Stimulated activated CD8-positive, alpha-beta memory T cell treated with anti-CD3 and anti-CD28 coated beads, Interleukin-15, amount 100 ng/mL, for 4 hours (primary cell): ENCODE measurements around the gene DEPP1.

Experiments used
- DNase-seq, 2 donors: peaks; one replicate each; pipeline ENCODE4 v3.0.0-alpha.2; 2020; ENCODE audit warnings: low read depth in 2 of 2

Gene DEPP1

GRCh38 chr10:44993922-44994751 lies 15.5 kb upstream of the DEPP1 start:
- DNase-seq = no peak

GRCh38 chr10:44993226-44993921 lies 14.8 kb upstream of the DEPP1 start:
- DNase-seq = no peak

DNA sequence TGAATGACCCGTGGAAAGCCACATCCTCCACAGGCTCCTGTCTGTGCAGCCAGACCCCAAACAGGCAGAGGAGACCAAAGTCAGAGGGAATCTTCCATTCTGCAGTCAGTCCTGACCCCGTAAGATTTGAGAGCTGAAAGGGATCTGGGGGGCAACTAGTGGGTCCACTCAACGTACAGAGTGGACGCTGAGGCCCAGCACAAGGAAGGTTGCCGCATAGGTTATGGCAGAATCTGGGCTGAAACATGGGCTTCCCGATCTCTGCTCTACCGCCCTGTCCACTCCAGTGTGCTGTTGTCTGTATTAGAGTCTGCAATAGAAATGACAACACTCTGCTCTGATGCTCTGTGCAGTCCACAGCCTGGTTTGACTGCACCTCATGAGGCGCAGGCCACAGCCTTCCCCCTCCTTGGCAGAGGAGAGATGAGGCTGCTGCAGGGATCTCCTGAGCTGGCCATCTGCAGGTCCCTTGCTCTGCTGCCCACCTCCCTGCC lies 14.2 kb upstream of the DEPP1 start:
- no peak for DNase-seq

- DNase-seq = no peak
Observed at GRCh38 chr10:44992070-44992731, 13.6 kb upstream of the DEPP1 start.

DNA sequence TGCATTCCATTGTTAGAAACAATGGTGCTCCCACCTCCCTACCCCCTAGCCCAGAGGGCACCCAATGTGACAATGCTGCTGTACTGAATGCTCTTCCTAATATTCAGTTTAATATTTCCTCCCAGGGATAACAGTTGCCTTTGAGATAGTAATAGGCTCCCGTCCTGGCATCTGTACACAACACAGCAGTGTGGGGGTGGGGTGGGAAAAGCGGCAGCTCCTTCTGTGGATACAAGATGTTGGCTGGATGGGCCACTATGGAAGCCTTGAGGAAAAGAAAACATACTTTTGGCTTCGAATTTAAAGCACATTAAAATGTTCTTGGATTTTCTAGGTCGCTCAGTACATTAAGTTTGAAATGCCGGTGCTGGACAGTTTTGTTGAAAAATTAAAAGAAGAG lies 13.0 kb upstream of the DEPP1 start:
- no peak for DNase-seq

- DNase-seq = no peak
Observed at GRCh38 chr10:44990965-44991364, 12.4 kb upstream of the DEPP1 start.

GRCh38 chr10:44990302-44990655 lies 11.7 kb upstream of the DEPP1 start:
- DNase-seq = no peak

DNA sequence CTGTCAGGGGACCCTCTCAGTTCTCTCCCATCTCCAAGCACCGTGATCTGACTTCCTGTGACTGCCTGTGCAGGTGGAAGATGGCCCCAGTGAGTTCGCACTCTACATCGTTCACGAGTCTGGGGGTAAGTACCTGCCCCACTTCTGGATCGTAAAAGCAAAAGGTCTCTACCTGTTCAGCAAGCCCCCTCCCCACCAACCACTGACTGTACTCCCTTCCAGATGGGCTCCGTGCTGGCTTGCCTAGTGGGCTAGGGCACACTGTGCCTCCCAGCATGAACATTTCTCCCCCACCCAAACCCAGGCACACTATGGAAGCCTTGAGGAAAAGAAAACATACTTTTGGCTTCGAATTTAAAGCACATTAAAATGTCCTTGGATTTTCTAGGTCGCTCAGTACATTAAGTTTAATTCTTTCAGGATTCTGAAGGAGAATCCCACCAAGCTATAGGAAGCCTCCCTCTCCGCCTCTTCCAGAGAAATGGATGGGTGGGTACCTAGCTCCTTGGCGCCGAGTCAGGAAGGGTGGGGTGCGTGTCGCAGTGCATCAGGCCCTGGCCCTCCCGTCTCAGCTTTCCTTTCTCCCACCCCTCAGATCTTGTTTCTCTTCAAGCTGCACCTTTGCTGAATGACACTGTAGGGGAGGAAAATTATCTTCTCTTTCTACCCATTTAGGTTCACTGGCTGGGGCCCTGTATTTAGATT lies 11.1 kb upstream of the DEPP1 start:
- no peak for DNase-seq

DNA sequence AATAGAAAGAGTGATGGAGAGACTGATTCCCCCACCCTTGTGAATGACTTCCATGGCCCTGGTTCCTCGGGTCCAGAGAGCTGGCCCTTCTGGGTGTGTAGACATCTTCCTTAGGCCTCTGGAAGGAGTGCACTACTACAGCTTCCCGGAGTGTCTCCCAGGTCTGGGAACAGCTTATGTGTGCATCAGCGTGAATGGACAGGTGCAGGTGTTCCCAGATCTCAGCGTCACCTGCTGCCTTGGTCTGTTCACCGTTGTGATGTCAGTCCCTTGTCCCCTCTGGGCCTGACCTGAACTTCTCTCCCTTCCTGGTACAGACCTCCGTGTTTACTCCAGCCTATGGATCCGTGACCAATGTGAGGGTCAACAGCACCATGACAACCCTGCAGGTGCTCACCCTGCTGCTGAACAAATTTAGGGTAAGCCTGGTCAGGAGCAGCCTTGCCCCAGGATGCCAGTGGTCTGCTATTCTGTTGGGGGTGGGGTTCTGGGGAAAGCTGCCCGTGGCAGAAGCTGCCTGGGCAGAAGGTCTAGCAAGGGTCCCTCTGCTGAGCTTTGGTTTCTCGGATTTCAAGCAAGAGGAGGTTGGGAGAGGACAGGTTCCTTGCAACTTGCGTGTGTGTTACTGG lies 10.5 kb upstream of the DEPP1 start:
- no peak for DNase-seq

- no peak for DNase-seq
Observed at GRCh38 chr10:44986670-44987069, 8.1 kb upstream of the DEPP1 start.

DNA sequence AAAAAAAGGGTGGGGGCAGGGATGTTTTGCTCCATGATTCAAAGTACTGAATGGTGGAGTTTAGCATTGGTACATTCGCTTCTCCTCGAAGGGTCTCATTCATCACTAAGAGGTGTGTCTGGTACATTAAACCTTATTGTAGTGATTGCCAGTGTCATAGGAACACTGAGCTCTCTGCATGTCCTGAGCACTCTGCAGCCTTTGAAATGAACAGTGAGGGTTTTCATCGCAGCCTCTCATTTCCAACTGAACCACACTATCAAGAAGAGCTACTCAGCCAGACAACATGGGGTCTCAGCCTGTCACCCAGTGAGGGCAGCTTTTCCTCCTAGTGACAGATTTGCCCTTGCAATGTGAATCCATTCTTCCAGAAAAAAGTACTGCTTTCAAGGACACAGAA lies 7.6 kb upstream of the DEPP1 start:
- DNase-seq = no peak

DNA sequence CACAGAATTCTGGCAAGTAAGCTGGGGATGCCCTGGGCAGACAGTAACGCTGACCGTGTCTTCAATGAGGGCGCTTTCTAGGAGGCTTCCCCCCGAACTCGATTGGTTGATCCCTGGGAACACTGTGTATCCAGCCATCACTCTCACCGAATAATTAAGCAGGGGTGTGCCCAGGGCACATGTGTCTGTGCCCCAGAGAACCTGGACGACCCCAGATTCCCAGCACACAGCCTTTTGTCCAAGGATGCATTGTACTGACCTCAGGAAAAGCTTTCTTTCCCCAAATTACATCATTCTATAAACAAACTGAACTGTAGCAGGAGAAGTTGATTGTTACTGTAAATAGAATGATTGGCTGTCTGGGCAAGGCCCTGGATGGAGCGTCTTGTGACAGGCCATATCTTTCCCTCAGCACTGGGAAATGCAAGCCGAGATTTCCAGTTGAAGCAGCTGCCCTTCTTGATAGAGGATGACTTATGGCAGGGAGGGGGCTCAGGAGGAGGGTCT lies 6.6 kb upstream of the DEPP1 start:
- no peak for DNase-seq

- no peak for DNase-seq
Observed at GRCh38 chr10:44984671-44985101, 6.1 kb upstream of the DEPP1 start.

DNA sequence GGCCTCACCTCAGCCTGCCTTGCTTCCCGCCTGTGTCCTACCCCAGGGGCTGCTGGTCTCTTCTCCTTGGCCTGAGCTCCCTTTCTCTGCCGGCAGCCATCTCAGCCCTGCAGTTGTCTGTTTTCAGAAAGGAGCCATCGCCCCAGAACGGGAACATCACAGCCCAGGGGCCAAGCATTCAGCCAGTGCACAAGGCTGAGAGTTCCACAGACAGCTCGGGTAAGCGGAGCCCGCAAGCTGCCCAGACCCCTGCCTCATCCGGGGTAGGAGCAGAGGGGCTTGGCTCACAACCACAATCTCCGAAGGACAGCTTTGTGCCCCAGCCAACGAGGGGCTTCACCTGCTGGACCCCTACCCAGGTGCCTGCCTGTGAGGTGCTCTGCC lies 5.3 kb upstream of the DEPP1 start:
- DNase-seq = no peak

- no peak for DNase-seq
Observed at GRCh38 chr10:44983066-44983894, 4.7 kb upstream of the DEPP1 start.

DNA sequence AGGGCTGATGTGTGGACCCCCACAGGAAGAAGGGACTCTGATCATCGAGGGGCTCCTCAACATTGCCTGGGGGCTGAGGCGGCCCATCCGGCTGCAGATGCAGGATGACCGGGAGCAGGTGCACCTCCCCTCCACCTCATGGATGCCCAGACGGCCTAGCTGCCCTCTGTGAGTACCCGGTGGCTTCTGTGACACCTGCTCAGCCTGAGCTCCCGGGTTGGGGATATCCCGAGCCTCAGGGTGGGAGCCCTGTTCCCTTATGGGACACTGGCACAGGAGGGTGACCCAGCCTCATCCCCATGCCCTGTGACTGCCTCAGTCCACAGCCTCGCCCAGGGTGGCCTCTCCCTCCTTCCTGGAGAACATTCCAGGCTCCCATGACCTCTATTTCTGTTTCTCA lies 3.9 kb upstream of the DEPP1 start:
- no peak for DNase-seq

- no peak for DNase-seq
Observed at GRCh38 chr10:44982114-44982460, 3.5 kb upstream of the DEPP1 start.

GRCh38 chr10:44981172-44982113 lies 2.8 kb upstream of the DEPP1 start:
- DNase-seq = no peak
